ENCODE measurements around the gene MXD1. TPM values are rescaled to one million over a fixed set of nuclear protein-coding genes. Genes with fewer than 3 reads are reported as not detected.

Gene MXD1
- total and polyA plus RNA-seq, 12 donors, result 1.7 to 12.1 (median 7.1) TPM

- WGBS, 4 donors, result 86 to 91% (median 90%) methylated on average over 5 to 14 of the region's 14 CpGs
- Histone ChIP-seq H3K27ac (no peak within 1 kb of the TSS), H3K9me3 (replicated peaks in 1 of 3) (no peaks in the 10 kb centered on the region), H3K4me1 (replicated peaks in 1 of 2) (no peaks in the 10 kb centered on the region), H3K36me3 (replicated peaks in 1 of 2) (no peaks in the 10 kb centered on the region), H3K27me3 (no peaks in the 10 kb centered on the region), H3K4me3 (no peak within 1 kb of the TSS)
- TF ChIP-seq POLR2A (IDR thresholded peaks at IDR 0.05) (no peak), CTCF (IDR thresholded peaks at IDR 0.05) (no peak)
- DNase-seq, result peak in 1 of 7 donors; percentile 3
- intact Hi-C loops (cut with DNase I), result no loop called here
Observed at GRCh38 chr2:69961496-69961895, 46.6 kb downstream of the MXD1 start, which contains the start of gene ASPRV1. Gene ASPRV1 (minus strand): TSS chr2:69961631. CDS start chr2:69961436, 195 bp downstream.

- peak in 1 of 7 donors; percentile 4 for DNase-seq
Observed at GRCh38 chr2:69962986-69963730, 48.2 kb downstream of the MXD1 start.

GRCh38 chr2:69964353-69964841, 49.5 kb downstream of the MXD1 start:
- 89 to 96% (median 92%) methylated on average over 4 to 7 of the region's 7 CpGs for WGBS, 4 donors
- H3K27ac ChIP-seq, result no peak overlapping the region
- no peaks in the 10 kb centered on the region for H3K27me3 ChIP-seq
- DNase-seq, result no peak
- H3K4me3 ChIP-seq, result no peak overlapping the region
- no peaks in the 10 kb centered on the region for H3K36me3 ChIP-seq (replicated peaks in 1 of 2)
- H3K4me1 ChIP-seq (replicated peaks in 1 of 2), result no peaks in the 10 kb centered on the region
- intact Hi-C loops (cut with DNase I), result no loop called here
- H3K9me3 ChIP-seq (replicated peaks in 1 of 3), result no peaks in the 10 kb centered on the region
- TF ChIP-seq CTCF (IDR thresholded peaks at IDR 0.05) (no peak), POLR2A (IDR thresholded peaks at IDR 0.05) (no peak)

More at GRCh38 chr2:69962986-69963730, 48.2 kb downstream of the MXD1 start:
- Histone ChIP-seq H3K27me3 (no peaks in the 10 kb centered on the region), H3K4me1 (replicated peaks in 1 of 2) (no peaks in the 10 kb centered on the region), H3K9me3 (replicated peaks in 1 of 3) (no peaks in the 10 kb centered on the region), H3K27ac (no peak overlapping the region), H3K36me3 (replicated peaks in 1 of 2) (no peaks in the 10 kb centered on the region), H3K4me3 (no peak overlapping the region)
- no peak for TF ChIP-seq CTCF (IDR thresholded peaks at IDR 0.05)
- TF ChIP-seq POLR2A (IDR thresholded peaks at IDR 0.05), result no peak
- intact Hi-C loops (cut with DNase I), result no loop called here
- 94 to 97% (median 95%) methylated on average over 4 to 8 of the region's 8 CpGs for WGBS, 4 donors

- H3K4me1 ChIP-seq (replicated peaks in 1 of 2), result no peaks in the 10 kb centered on the region
- H3K27me3 ChIP-seq, result no peaks in the 10 kb centered on the region
- WGBS, 4 donors, result 80 to 86% (median 85%) methylated on average over 7 to 8 of the region's 8 CpGs
- no peaks in the 10 kb centered on the region for H3K9me3 ChIP-seq (replicated peaks in 1 of 3)
- H3K4me3 ChIP-seq, result no peak overlapping the region
- H3K27ac ChIP-seq, result no peak overlapping the region
- no peak for TF ChIP-seq POLR2A (IDR thresholded peaks at IDR 0.05)
- TF ChIP-seq CTCF (IDR thresholded peaks at IDR 0.05), result no peak
- intact Hi-C loops (cut with DNase I), result no loop called here
- H3K36me3 ChIP-seq (replicated peaks in 1 of 2), result no peaks in the 10 kb centered on the region
- peak in 1 of 7 donors; percentile 5 for DNase-seq
Observed at GRCh38 chr2:69965756-69966445, 51.0 kb downstream of the MXD1 start.
